HG02798 (cell line): ENCODE measurements around the gene TNFAIP8L3.

Source experiments
- ATAC-seq: cut with Tn5 transposase; IDR thresholded peaks from one replicate; pipeline ENCODE4 v1.9.1; 2021; ENCODE audit warnings: mild to moderate bottlenecking; ENCODE audit not compliant: unreplicated experiment, poor library complexity

Gene TNFAIP8L3

DNA sequence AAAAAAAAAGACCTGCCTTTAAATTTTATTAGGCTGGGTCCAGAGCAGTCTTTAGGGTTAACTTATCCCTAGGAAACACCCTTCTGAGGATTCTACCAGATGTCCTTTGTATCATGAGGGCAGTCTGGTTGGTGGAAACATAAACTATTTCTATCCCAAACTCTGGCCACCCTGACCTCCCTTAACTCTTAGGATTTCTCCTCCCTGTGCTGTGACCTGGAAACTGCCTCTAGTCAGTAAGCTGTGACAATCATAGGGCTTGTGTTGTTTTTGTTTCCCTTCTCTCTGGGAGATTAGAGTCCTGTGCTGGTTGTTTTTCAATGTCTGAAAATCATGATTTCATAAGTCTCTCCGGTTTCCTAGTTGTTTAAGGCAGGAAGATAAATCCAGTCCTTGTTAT, 78.1 kb downstream of the TNFAIP8L3 start:
- ATAC-seq: no peak

DNA sequence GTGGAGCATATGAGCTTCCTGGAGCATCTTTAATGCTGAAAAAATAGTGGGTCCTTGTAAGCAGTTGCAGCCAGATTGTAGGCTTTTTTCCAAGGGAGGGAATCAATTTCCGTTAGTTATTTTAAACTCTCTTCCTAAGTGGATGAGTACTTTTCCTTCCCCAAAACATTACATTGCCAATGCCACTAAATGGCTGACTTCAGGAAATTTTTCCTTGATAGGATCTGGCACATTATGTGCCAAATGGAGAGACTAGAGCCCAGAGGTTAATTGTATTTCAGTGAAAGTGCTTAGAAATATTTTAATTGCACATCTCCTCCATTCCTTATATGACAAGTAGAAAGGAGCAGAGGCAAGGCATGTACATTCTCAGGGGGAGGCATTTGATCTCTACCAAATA, 83.5 kb downstream of the TNFAIP8L3 start:
- ATAC-seq: no peak

DNA sequence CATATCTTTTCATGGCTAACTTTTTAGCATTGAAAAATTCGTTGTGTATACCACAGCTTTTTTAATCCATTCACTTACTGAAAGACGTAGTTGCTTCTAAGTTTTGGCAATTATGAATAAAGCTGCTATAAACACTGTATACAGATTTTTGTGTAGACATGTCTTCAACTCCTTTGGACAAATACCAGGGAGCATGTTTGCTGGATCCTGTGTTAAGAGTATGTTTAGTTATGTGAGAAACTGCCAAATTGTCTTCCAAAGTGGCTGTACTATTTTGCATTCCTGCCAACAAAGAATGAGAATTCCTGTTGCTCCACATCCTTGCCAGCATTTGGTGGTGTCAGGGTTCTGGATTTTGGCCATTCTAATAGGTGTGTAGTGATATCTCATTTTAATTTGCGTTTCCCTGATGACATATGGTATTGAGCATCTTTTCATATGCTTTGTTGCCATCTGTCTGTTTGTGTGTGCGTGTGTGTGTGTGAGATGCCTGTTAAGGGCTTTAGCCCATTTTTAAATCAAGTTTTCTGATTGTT, 87.5 kb downstream of the TNFAIP8L3 start:
- ATAC-seq: no peak
